NCI-H524 treated with DMSO at 0.1 percent for 48 hours (cell line): ENCODE measurements around the gene ASS1.

ENCODE experiments used
- DNase-seq: peaks from one replicate; lab custom pipeline; 2025; lab: John Stamatoyannopoulos, UW

Gene ASS1

DNA sequence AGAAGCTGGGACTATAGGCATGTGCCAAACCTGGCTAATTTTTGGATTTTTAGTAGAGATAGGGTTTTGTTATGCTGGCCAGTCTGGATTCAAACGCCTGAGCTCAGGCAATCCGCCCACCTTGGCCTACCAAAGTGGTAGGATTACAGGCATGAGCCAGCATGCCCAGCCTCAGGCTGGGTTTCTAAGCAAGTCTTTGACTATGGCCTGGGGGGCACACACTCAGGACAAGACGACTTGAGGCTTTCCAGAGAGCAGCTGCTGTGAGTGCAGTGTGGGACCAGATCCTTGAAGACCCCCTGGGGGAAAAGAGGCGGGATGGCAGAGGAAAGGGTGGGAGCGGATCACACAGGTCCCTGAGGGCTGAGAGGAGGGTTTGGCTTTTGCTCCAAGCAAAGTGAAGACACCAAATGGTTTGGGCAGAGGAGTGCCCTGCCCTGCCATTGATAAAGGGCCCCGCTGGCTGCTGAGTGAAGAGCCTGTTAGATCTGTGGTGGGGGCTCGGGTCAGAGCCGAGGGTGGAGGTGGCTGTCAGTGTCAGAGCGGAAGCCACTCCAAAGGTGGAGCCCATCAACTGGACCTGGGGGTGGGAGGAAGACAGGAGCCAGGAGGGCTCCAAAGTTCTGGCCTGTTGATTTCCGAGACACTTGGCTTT, 87.8 kb downstream of the ASS1 start:
- DNase-seq = peak; percentile 21

- peak; percentile 93 for DNase-seq
These were observed 91.2 kb downstream of the ASS1 start for GRCh38 chr9:130535818-130536521.

DNA sequence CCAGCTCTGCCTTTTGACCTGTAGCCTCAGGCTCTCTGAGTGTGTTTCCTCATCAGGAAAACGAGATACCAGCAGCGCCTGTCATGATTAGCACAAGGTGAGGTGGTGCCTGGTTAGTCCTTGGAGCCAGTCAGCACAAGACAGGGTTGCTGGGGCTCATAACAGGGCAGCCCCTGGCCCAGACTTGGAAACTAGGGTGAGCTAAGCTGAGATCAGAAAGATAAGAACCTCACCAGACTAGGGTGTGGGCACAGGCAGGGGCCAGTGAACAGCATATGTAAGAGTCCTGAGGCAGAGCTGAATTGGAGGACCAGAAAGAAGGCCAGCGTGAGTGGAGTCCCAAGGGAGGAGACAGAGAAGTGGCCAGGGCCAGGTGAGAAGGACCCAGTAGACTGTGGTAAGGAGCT, 91.9 kb downstream of the ASS1 start:
- DNase-seq = no peak

DNA sequence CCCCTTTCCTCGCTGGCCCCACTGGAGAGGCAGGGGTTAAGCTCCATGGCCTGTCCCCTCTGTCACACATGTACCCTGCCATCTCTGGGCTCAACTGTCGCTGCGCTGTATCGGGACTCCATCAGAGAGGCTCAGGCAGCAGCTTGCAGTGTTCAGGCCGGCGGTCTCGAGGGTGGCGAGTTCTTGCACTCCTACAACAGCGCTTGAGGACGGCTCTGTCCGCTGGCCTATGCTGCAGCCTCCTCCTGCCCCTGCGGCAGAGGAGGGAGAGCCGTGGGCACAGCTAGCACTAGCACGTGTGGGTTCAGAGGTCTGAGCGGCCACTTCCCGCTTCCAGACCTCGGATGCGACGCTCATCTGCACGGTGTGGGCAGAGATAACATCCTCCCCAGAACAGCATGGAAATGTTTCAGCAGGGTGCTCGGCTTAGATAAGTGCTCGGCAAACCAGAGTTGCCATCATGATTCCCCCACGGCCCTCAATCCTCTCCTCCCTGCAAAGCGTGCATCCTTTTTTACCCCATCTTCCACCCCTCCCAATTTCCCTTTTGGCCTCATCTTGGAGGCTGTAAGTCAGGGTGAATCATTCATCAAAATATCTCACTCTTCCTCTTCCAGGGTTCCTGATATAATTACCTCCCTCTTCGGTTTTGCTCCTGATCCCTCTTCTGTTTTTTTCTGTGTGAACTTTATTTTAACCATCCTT, 92.7 kb downstream of the ASS1 start:
- no peak for DNase-seq

DNA sequence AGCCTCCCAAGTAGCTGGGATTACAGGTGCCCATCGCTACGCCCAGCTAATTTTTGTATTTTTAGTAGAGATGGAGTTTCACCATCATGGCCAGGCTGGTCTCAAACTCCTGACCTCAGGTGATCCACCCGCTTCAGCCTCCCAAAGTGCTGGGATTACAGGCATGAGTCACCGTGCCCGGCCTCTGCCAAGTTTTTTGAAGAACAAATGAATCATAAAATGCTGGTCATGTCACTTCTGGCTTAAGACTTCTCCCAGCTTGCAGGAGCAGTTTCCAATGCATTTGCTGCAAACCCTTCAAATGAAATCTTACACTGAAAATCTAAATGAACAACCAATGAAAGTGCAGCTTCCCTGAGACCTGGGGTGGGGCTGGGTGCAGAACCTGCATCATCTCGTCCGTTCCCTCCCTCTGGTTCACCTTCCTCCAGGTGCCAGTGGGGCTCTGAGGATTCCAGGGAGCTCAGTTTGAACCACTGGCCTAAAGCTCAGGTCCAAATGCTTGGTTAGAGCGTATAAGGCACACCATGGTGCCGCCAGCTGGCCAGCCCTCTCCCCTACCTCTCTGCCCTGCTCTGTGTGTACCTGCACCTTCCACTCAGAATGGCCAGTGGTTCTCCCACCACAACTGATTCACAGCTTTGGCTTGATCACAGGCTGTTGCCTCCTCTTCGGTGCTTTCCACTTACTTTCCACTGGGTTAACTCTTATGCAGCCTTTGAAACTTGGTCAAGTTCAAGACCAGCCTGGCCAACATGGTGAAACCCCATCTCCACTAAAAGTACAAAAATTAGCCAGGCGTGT, 94.9 kb downstream of the ASS1 start:
- no peak for DNase-seq

GRCh38 chr9:130541533-130541932, 96.8 kb downstream of the ASS1 start:
- no peak for DNase-seq

DNA sequence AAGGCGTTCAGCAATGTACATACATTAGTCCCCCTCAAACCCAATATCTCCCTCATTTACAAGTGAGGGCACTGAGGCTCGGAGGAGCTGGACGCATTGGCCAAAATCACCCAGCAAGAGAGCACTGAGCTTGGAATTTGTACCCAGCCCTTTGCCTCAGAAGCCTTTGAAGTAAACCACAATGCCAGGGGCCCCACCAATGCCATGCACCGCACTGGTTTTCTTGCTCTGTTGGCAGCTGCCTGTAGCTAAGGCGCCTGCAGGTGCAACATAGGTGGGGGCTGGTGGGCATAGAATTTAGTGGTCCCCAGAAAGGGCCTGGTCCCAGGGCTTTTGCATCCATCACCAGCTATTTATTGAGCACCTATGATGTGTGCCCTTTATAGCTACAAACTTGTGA, 97.3 kb downstream of the ASS1 start:
- DNase-seq = no peak

- DNase-seq = no peak
These were observed 97.9 kb downstream of the ASS1 start for GRCh38 chr9:130542457-130543228.

GRCh38 chr9:130543368-130543767, 98.6 kb downstream of the ASS1 start:
- no peak for DNase-seq

GRCh38 chr9:130543859-130544258, 99.1 kb downstream of the ASS1 start:
- no peak for DNase-seq

- no peak for DNase-seq
These were observed 99.6 kb downstream of the ASS1 start for GRCh38 chr9:130544364-130544763.

DNA sequence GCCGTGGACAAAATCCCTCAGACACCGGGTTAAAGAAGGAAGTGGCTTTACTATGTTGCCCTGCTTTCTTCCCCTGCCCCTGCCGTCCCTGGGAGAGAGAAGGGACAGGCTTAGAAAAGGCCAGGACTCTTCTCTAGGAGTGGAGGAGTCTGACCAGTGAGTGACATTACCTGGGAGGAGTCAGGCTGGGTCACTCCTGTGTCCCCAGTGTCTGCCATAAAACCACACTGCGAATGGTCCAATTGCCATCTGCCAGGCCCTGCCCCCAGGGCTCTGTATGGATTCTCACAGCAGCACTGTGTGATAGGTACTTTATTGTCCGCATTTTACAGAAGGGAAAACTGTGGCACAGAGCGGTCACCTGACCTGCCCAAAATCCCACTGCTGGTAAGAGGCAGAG, 103.3 kb downstream of the ASS1 start:
- DNase-seq = no peak

- DNase-seq = peak; percentile 19
These were observed 104.5 kb downstream of the ASS1 start for GRCh38 chr9:130549093-130549735.
